Measurements from ENCODE around the gene BSDC1. TPM values are rescaled to one million over a fixed set of nuclear protein-coding genes. Genes with fewer than 3 reads are reported as not detected.

BSDC1 gene
- total RNA-seq, 1 donor from 2014 or later = 50.3 TPM

DNA sequence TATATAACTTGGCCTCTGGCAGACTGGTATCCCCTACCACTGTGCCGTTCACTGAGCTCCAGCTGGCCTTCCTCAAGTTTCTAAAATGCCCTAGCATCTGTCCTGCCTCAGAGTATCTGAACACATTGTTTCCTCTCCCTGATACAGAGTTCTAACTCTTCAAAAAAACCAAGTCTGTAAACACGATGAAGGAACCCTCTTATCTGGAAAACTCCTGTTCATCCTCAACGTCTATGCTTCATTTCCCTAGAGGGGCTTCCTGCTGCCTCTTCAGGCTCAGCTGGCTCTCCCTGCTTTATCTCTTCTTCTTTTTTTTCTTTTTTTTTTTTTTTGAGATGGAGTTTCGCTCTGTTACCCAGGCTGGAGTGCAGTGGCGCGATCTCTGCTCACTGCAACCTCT lies 5.6 kb downstream of the BSDC1 start:
- no peak overlapping the region for H3K4me3 Mint-ChIP-seq
- H3K27ac Mint-ChIP-seq = no peak overlapping the region
- H3K4me1 Mint-ChIP-seq (ENCODE audit: low read depth) = peaks cover 7% of the 10 kb centered on the region
- DNase-seq (ENCODE audit: low spot score) = no peak
- peaks cover 26% of the 10 kb centered on the region for H3K36me3 Mint-ChIP-seq (ENCODE audit: low read depth)
- intact Hi-C loops (cut with micrococcal nuclease) = no loop called here
- H3K27me3 Mint-ChIP-seq (ENCODE audit: insufficient read depth) = no peaks in the 10 kb centered on the region
- no peaks in the 10 kb centered on the region for H3K9me3 Mint-ChIP-seq

- intact Hi-C loops (cut with micrococcal nuclease) = no loop called here
Measured at GRCh38 chr1:32386676-32387392, 7.4 kb downstream of the BSDC1 start.

DNA sequence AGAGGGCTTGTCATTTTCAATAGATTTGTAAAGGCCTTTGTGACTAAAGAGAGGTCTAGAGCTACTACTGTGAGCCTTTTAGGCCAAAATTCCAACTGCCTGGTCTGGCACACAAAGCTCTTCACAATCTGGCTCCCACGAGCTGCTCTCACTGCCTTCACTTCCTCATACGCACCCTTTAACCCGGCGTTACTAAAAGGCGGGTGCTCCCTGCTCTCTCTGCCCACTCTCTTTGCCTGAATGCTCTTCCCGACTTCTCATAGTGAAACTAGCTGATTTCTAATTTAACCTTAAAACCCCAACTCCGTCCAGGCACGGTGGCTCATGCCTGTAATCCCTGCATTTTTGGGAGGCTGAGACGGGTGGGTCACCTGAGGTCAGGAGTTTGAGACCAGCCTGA lies 14.2 kb downstream of the BSDC1 start:
- H3K27me3 Mint-ChIP-seq (ENCODE audit: insufficient read depth) = no peaks in the 10 kb centered on the region
- H3K4me3 Mint-ChIP-seq = no peak overlapping the region
- no peak overlapping the region for H3K27ac Mint-ChIP-seq
- H3K36me3 Mint-ChIP-seq (ENCODE audit: low read depth) = peaks cover 31% of the 10 kb centered on the region
- DNase-seq (ENCODE audit: low spot score) = no peak
- no peaks in the 10 kb centered on the region for H3K9me3 Mint-ChIP-seq
- no peaks in the 10 kb centered on the region for H3K4me1 Mint-ChIP-seq (ENCODE audit: low read depth)
- intact Hi-C loops (cut with micrococcal nuclease) = no loop called here

More at GRCh38 chr1:32386676-32387392, 7.4 kb downstream of the BSDC1 start:
- Mint-ChIP-seq H3K9me3 (no peaks in the 10 kb centered on the region), H3K27ac (no peak overlapping the region), H3K36me3 (ENCODE audit: low read depth) (peaks cover 23% of the 10 kb centered on the region), H3K4me3 (no peak overlapping the region), H3K27me3 (ENCODE audit: insufficient read depth) (no peaks in the 10 kb centered on the region), H3K4me1 (ENCODE audit: low read depth) (no peaks in the 10 kb centered on the region)
- no peak for DNase-seq (ENCODE audit: low spot score)

- H3K9me3 Mint-ChIP-seq = no peaks in the 10 kb centered on the region
- no peak overlapping the region for H3K27ac Mint-ChIP-seq
- no peak for DNase-seq (ENCODE audit: low spot score)
- H3K4me1 Mint-ChIP-seq (ENCODE audit: low read depth) = peaks cover 7% of the 10 kb centered on the region
- no peak overlapping the region for H3K4me3 Mint-ChIP-seq
- no peaks in the 10 kb centered on the region for H3K27me3 Mint-ChIP-seq (ENCODE audit: insufficient read depth)
- peaks cover 35% of the 10 kb centered on the region for H3K36me3 Mint-ChIP-seq (ENCODE audit: low read depth)
- intact Hi-C loops (cut with micrococcal nuclease) = no loop called here
Measured at GRCh38 chr1:32377541-32378220, 16.6 kb downstream of the BSDC1 start.

DNA sequence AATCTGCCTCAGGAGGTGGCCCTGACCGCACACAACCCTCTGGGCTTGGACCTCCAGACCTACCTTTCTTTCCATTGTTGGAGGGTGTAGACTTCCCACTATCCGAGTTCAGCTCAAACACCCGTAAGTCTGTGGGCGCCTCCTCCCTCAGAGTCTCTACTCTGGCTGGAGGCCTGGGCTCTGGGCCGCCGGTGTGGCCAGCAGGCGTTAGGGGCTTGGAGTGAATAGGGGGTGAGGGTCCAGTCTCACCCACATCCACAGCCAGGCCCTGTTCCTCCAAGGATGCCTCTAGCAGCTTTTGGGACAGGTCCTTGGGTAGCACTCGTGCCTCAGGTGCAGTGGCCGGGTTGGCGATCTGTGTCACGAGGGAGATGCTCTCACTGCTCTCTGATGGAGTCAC lies 18.0 kb downstream of the BSDC1 start:
- intact Hi-C loops (cut with micrococcal nuclease) = no loop called here
- peaks cover 21% of the 10 kb centered on the region for H3K4me1 Mint-ChIP-seq (ENCODE audit: low read depth)
- H3K36me3 Mint-ChIP-seq (ENCODE audit: low read depth) = peaks cover 43% of the 10 kb centered on the region
- H3K27ac Mint-ChIP-seq = no peak overlapping the region
- H3K27me3 Mint-ChIP-seq (ENCODE audit: insufficient read depth) = no peaks in the 10 kb centered on the region
- no peak overlapping the region for H3K4me3 Mint-ChIP-seq
- no peak for DNase-seq (ENCODE audit: low spot score)
- H3K9me3 Mint-ChIP-seq = no peaks in the 10 kb centered on the region

DNA sequence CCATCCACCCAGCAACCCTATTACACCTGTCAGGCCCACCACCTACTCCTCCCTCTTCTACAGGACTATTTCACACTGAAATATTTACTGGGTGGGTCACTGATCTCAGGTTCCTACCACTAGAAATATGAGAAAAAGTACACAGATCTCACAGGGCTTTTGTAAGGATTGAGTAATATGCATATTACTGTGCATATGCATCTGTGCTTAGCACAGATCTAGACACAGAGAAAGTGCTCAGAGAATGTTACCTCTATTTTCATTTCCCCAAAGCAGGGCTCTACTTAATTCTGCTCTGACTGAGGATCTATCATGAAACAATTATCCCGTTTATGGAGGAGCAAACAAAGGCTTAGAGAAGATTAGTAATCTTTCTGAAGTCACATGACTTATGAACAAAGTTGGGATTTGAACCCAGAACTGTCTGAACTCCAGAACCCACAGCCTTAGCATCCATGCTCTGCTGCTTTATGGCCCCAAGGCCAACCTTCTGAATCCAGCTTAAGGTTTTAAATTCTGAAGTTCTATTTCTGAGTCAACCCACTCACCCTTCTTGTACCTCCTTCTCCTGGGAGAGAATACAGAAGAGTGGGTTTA lies 20.1 kb downstream of the BSDC1 start:
- H3K27me3 Mint-ChIP-seq (ENCODE audit: insufficient read depth) = no peaks in the 10 kb centered on the region
- no peaks in the 10 kb centered on the region for H3K9me3 Mint-ChIP-seq
- no peak for DNase-seq (ENCODE audit: low spot score)
- no peak overlapping the region for H3K4me3 Mint-ChIP-seq
- H3K27ac Mint-ChIP-seq = no peak overlapping the region
- H3K36me3 Mint-ChIP-seq (ENCODE audit: low read depth) = peaks cover 38% of the 10 kb centered on the region
- intact Hi-C loops (cut with micrococcal nuclease) = loop anchor here (5.0 kb wide), 1 partner anchor 52 kb away; no protein-coding TSS in a partner anchor
- peaks cover 21% of the 10 kb centered on the region for H3K4me1 Mint-ChIP-seq (ENCODE audit: low read depth)

GRCh38 chr1:32372149-32372756 lies 22.0 kb downstream of the BSDC1 start:
- no peaks in the 10 kb centered on the region for H3K9me3 Mint-ChIP-seq
- intact Hi-C loops (cut with micrococcal nuclease) = loop anchor here (1.0 to 5.0 kb wide), 3 partner anchors 35 to 157 kb away; no protein-coding TSS in a partner anchor
- no peak overlapping the region for H3K27ac Mint-ChIP-seq
- peaks cover 36% of the 10 kb centered on the region for H3K36me3 Mint-ChIP-seq (ENCODE audit: low read depth)
- H3K4me3 Mint-ChIP-seq = no peak overlapping the region
- DNase-seq (ENCODE audit: low spot score) = peak; percentile 66
- H3K27me3 Mint-ChIP-seq (ENCODE audit: insufficient read depth) = no peaks in the 10 kb centered on the region
- H3K4me1 Mint-ChIP-seq (ENCODE audit: low read depth) = peaks cover 21% of the 10 kb centered on the region

DNA sequence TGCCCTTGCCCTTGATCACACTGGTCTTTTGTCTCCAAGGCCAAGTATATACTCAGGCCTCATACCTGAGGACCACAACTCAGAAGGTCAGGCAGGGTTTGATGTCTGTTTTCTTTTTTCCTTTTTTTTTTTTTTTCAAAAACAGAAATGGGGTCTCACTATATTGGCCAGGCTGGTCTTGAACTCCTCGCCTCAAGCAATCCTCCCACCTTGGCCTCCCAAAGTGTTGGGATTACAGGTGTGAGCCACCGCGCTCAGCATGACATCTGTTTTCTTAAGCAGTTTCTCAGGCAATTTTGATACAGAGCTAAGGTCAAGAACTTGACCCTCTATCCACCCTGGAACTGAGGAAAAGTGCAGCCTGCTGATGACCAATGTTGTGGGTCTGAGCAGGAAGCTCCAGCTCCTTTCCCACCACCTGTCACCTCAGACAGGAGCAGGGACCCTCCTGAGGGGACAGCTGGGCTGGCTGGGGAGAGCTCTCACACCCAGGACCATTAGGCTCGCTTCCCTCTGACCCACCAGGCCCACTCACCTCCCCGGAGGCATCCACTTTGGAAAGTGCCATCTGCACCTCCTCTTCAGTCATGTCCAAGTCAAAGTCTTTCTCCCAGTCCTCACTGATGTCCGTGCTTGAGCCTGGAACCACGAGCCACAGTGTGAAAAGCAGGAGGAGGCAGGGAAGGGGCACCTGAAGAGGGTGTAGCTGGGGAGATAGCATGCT lies 26.2 kb downstream of the BSDC1 start:
- intact Hi-C loops (cut with micrococcal nuclease) = no loop called here
- no peaks in the 10 kb centered on the region for H3K9me3 Mint-ChIP-seq
- no peak overlapping the region for H3K4me3 Mint-ChIP-seq
- peaks cover 28% of the 10 kb centered on the region for H3K36me3 Mint-ChIP-seq (ENCODE audit: low read depth)
- no peak overlapping the region for H3K27ac Mint-ChIP-seq
- no peaks in the 10 kb centered on the region for H3K27me3 Mint-ChIP-seq (ENCODE audit: insufficient read depth)
- H3K4me1 Mint-ChIP-seq (ENCODE audit: low read depth) = peaks cover 17% of the 10 kb centered on the region
- DNase-seq (ENCODE audit: low spot score) = no peak

DNA sequence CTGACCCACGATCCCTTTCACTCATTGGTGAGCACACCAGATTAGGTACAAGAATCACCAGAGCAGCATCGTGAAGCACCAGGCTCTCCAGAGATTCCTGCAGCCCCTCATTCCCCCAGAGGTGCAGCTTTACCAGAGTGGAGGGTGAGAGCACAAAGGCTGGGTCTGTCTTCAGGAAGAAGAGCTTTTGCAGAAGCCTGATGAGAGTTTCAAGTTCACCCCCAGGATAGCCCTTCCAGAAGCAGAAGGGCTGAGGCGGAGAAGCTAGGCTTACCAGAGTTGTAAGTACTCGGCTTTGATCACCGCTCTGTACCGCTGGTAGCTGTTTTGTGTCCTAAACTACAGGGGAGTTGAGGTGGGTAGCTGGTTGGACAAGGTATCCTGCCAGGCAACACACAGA lies 28.8 kb downstream of the BSDC1 start:
- Mint-ChIP-seq H3K4me3 (no peak overlapping the region), H3K27ac (no peak overlapping the region), H3K9me3 (no peaks in the 10 kb centered on the region), H3K36me3 (ENCODE audit: low read depth) (peaks cover 30% of the 10 kb centered on the region), H3K27me3 (ENCODE audit: insufficient read depth) (peaks cover 6% of the 10 kb centered on the region), H3K4me1 (ENCODE audit: low read depth) (peaks cover 10% of the 10 kb centered on the region)
- intact Hi-C loops (cut with micrococcal nuclease) = no loop called here
- DNase-seq (ENCODE audit: low spot score) = no peak

DNA sequence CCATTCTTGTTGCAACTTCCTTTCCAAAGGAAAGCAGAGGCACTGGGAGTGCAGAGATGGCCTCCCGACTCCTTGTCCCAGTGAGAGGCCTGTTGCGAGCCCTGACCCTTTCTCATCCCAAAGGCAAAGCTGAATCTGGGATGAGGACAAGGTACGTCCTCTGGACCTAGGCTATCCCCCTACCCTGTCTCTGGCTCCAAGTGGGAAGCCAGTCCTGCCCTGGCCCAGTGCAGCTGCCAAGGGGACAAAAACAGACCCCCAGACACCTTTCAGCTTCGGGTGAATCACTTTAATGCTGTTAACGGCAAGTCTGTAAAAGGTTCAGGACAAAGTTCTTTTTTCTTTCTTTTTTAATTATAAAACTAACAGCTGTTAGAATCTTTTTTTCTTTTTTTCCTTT lies 29.4 kb downstream of the BSDC1 start:
- Mint-ChIP-seq H3K9me3 (no peaks in the 10 kb centered on the region), H3K27ac (no peak overlapping the region), H3K36me3 (ENCODE audit: low read depth) (peaks cover 30% of the 10 kb centered on the region), H3K4me3 (no peak overlapping the region), H3K27me3 (ENCODE audit: insufficient read depth) (peaks cover 6% of the 10 kb centered on the region), H3K4me1 (ENCODE audit: low read depth) (peaks cover 14% of the 10 kb centered on the region)
- intact Hi-C loops (cut with micrococcal nuclease) = no loop called here
- no peak for DNase-seq (ENCODE audit: low spot score)

DNA sequence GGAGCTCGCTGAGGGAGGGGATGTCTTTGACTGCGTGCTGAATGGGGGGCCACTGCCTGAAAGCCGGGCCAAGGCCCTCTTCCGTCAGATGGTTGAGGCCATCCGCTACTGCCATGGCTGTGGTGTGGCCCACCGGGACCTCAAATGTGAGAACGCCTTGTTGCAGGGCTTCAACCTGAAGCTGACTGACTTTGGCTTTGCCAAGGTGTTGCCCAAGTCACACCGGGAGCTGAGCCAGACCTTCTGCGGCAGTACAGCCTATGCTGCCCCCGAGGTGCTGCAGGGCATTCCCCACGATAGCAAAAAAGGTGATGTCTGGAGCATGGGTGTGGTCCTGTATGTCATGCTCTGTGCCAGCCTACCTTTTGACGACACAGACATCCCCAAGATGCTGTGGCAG lies 30.5 kb downstream of the BSDC1 start:
- no peak overlapping the region for H3K27ac Mint-ChIP-seq
- H3K27me3 Mint-ChIP-seq (ENCODE audit: insufficient read depth) = peaks cover 6% of the 10 kb centered on the region
- peaks cover 26% of the 10 kb centered on the region for H3K36me3 Mint-ChIP-seq (ENCODE audit: low read depth)
- no peak overlapping the region for H3K4me3 Mint-ChIP-seq
- no peak for DNase-seq (ENCODE audit: low spot score)
- H3K9me3 Mint-ChIP-seq = no peaks in the 10 kb centered on the region
- H3K4me1 Mint-ChIP-seq (ENCODE audit: low read depth) = peaks cover 17% of the 10 kb centered on the region
- intact Hi-C loops (cut with micrococcal nuclease) = no loop called here

GRCh38 chr1:32362474-32363313 lies 31.5 kb downstream of the BSDC1 start, which contains the start of the genes FAM229A and TSSK3:
TSS of gene FAM229A (minus strand) at chr1:32362485. CDS start at chr1:32362091, 394 bp downstream.
TSS of gene TSSK3 (plus strand) at chr1:32362539. CDS start at chr1:32362702, 163 bp downstream.
- intact Hi-C loops (cut with micrococcal nuclease) = no loop called here
- no peak within 1 kb of the TSS for H3K4me3 Mint-ChIP-seq
- H3K36me3 Mint-ChIP-seq (ENCODE audit: low read depth) = peaks cover 24% of the 10 kb centered on the region
- DNase-seq (ENCODE audit: low spot score) = no peak
- H3K27ac Mint-ChIP-seq = no peak within 1 kb of the TSS
- H3K4me1 Mint-ChIP-seq (ENCODE audit: low read depth) = peaks cover 17% of the 10 kb centered on the region
- peaks cover 6% of the 10 kb centered on the region for H3K27me3 Mint-ChIP-seq (ENCODE audit: insufficient read depth)
- no peaks in the 10 kb centered on the region for H3K9me3 Mint-ChIP-seq
